HepG2 (cell line): ENCODE data around the gene MSI2. TPM values are rescaled to one million over a fixed set of nuclear protein-coding genes. Genes with fewer than 3 reads are reported as not detected.

Source experiments
- ATAC-seq: fragments of 200-7000 bp; cut with Tn5 transposase; 3 replicates; pipeline ENCODE4 v1.9.1; 2020; ENCODE audit warnings: mild to moderate bottlenecking, moderate library complexity
- BruUV-seq: library from RNA; stranded (reverse); fragments of 400-500 nt; replicated peaks from 2 replicates; lab custom pipeline; 2021; lab: Mats Ljungman, UMichigan
- CTCF ChIA-PET: fragments of 300-600 bp; formaldehyde crosslinking; extraction: SDS; loops from one replicate; lab custom pipeline; 2021; ENCODE audit warnings: low total read pairs, inconsistent platforms, low intra/inter-chr PET ratio; lab: Yijun Ruan, JAX
- POLR2A ChIA-PET: fragments of 350-600 bp; sonication (Branson Sonifier 250); formaldehyde crosslinking; loops from one replicate; lab custom pipeline; 2020; ENCODE audit warnings: antibody characterized with exemption, inconsistent platforms; lab: Yijun Ruan, JAX
- DNase-seq: peaks from one replicate; pipeline ENCODE4 v3.0.0-alpha.2; 2015; ENCODE audit warnings: low spot score
- FAIRE-seq: peaks from 3 replicates; lab custom pipeline; 2011; peaks lifted over from hg19 to GRCh38; lab: Jason Lieb, UNC
- H2AFZ ChIP-seq: one replicate; pipeline ENCODE4 v1.6.1; 2011; ENCODE audit warnings: low read length, inconsistent platforms
- H3K27ac ChIP-seq: fragments of 300-600 bp; 3 replicates; pipeline ENCODE4 v1.8.0; 2011; ENCODE audit warnings: mixed run types, mild to moderate bottlenecking, mixed read lengths, low read length, inconsistent platforms; ENCODE audit not compliant: insufficient read depth; ENCODE audit errors: extremely low read length
- H3K27me3 ChIP-seq, 2 experiments: fragments of 200-600 bp in 1 of 2; 2 replicates in 1 of 2; 3 replicates in 1 of 2; pipeline versions ENCODE4 v1.6.0 to v1.8.0; 2011; ENCODE audit warnings: low read length in 2 of 2, mild to moderate bottlenecking in 2 of 2, moderate library complexity in 2 of 2, inconsistent platforms in 1 of 2; ENCODE audit not compliant: insufficient read depth in 2 of 2, control insufficient read depth in 1 of 2
- H3K36me3 ChIP-seq, 2 experiments: fragments of 200-600 bp in 1 of 2; replicated peaks in 1 of 2; 2 replicates in 1 of 2; 3 replicates in 1 of 2; pipeline versions ENCODE4 v1.5.1 to v1.8.0; 2011; ENCODE audit warnings: low read length in 2 of 2, inconsistent platforms in 1 of 2; ENCODE audit not compliant: insufficient read depth in 2 of 2, control insufficient read depth in 1 of 2
- H3K4me1 ChIP-seq: 2 replicates; pipeline ENCODE4 v1.5.1; 2012; ENCODE audit warnings: low read length, inconsistent platforms; ENCODE audit not compliant: insufficient read depth
- H3K4me2 ChIP-seq: 2 replicates; pipeline ENCODE4 v1.6.0; 2011; ENCODE audit warnings: low read depth, low read length, inconsistent platforms
- H3K4me3 ChIP-seq, 3 experiments: fragments of 200-600 bp in 1 of 3; sonication (generic), shearing (Covaris generic) in 1 of 3; replicated peaks in 1 of 3; 2 replicates each; pipeline ENCODE4 v1.5.1; 2011 to 2016; ENCODE audit warnings: low read length in 3 of 3, inconsistent platforms in 2 of 3, low read depth in 2 of 3, mild to moderate bottlenecking in 2 of 3, control low read depth in 1 of 3, mixed read lengths in 1 of 3; ENCODE audit not compliant: insufficient read depth in 1 of 3
- H3K79me2 ChIP-seq: one replicate; pipeline ENCODE4 v1.6.1; 2011; ENCODE audit warnings: low read length, inconsistent platforms; ENCODE audit not compliant: insufficient read depth
- H3K9ac ChIP-seq: 2 replicates; pipeline ENCODE4 v1.6.0; 2011; ENCODE audit warnings: mild to moderate bottlenecking, low read depth, low read length, inconsistent platforms; ENCODE audit not compliant: insufficient read depth
- H3K9me3 ChIP-seq: 2 replicates; pipeline ENCODE4 v1.5.1; 2012; ENCODE audit warnings: mild to moderate bottlenecking, low read length
- H4K20me1 ChIP-seq: 2 replicates; pipeline ENCODE4 v1.6.0; 2011; ENCODE audit warnings: inconsistent platforms, mild to moderate bottlenecking, low read length, moderate library complexity; ENCODE audit not compliant: insufficient read depth
- ARHGAP35 ChIP-seq: sonication (generic); formaldehyde crosslinking; IDR thresholded peaks from 2 replicates; pipeline ENCODE4 v1.9.0; 2022; ENCODE audit warnings: mild to moderate bottlenecking, inconsistent platforms, moderate library complexity, missing genetic modification reagents, borderline replicate concordance
- CENPX ChIP-seq: sonication (generic); formaldehyde crosslinking; IDR thresholded peaks from 2 replicates; pipeline ENCODE4 v1.9.0; 2021; ENCODE audit warnings: mild to moderate bottlenecking, missing genetic modification reagents, moderate library complexity
- GATAD2A ChIP-seq: IDR thresholded peaks from 2 replicates; pipeline ENCODE4 v1.6.1; 2016
- KDM2A ChIP-seq: sonication (generic); formaldehyde crosslinking; IDR thresholded peaks from 2 replicates; pipeline ENCODE4 v1.4.0; 2020; ENCODE audit warnings: low read depth, missing genetic modification reagents, borderline replicate concordance
- NCOR1 ChIP-seq: fragments of 200-600 bp; sonication (generic); IDR thresholded peaks from 2 replicates; pipeline ENCODE4 v1.7.0; 2017; ENCODE audit warnings: antibody characterized with exemption, low read length, borderline replicate concordance
- SUZ12 ChIP-seq: fragments of 150-350 bp; IDR thresholded peaks from 2 replicates; pipeline ENCODE4 v1.6.1; 2014; ENCODE audit warnings: low read depth, low read length
- ZBTB7B ChIP-seq: sonication (generic); formaldehyde crosslinking; IDR thresholded peaks from 2 replicates; pipeline ENCODE4 v1.4.0; 2020; ENCODE audit warnings: missing genetic modification reagents
- ZNF460 ChIP-seq: sonication (generic); formaldehyde crosslinking; IDR thresholded peaks from 2 replicates; pipeline ENCODE4 v1.5.1; 2020; ENCODE audit warnings: missing genetic modification reagents, mild to moderate bottlenecking, borderline replicate concordance
- ZNF572 ChIP-seq: sonication (generic); formaldehyde crosslinking; IDR thresholded peaks from 2 replicates; pipeline ENCODE4 v1.5.1; 2020; ENCODE audit warnings: mild to moderate bottlenecking, missing genetic modification reagents
- WGBS: methylation state at CpG from one replicate; pipeline ENCODE4 v1.1.6; 2017; ENCODE audit warnings: low lambda C conversion rate; 5-methylcytosine and 5-hydroxymethylcytosine counted together
- in situ Hi-C: cut with HindIII; loops from 2 replicates; pipeline ENCODE4 v1.10.0; 2017; ENCODE audit warnings: low pct_unique_long_range_greater_than_20kb; ENCODE audit not compliant: extremely low pct_ligation_motif_present
- intact Hi-C: fragments of 100-400 bp; cut with micrococcal nuclease; formaldehyde crosslinking; loops from one replicate; pipeline ENCODE4 v1.10.0; 2022; ENCODE audit not compliant: unreplicated experiment
- polyA plus RNA-seq, 8 experiments: library from polyadenylated mRNA; depleted of rRNA in 3 of 8; stranded (reverse) in 7 of 8; unstranded in 1 of 8; fragments of >200 nt; fragmentation: Illumina TruSeq in 4 of 8; extraction: Trizol in 4 of 8; gene quantifications; 2 replicates each; pipeline versions ENCODE4 v1.2.1 to v1.2.3, GENCODE V29; 2011 to 2016; ENCODE audit warnings: low read depth in 4 of 8, missing spikeins in 1 of 8, mixed read lengths in 1 of 8; ENCODE audit not compliant: insufficient read depth in 1 of 8
- total RNA-seq, 5 experiments: library from RNA; depleted of rRNA; stranded (reverse); fragments of >200 nt; fragmentation: Illumina TruSeq; extraction: Trizol; gene quantifications; 2 replicates each; pipeline ENCODE4 v1.2.3, GENCODE V29; 2016; ENCODE audit warnings: low read depth in 1 of 5
- TF ChIP-seq, protein P1 (sequence below): sonication (generic); formaldehyde crosslinking; IDR thresholded peaks from 2 replicates; pipeline ENCODE4 v1.5.0; 2020; ENCODE audit warnings: missing genetic modification reagents
- TF ChIP-seq, protein P2 (sequence below): sonication (generic); formaldehyde crosslinking; IDR thresholded peaks from 2 replicates; pipeline ENCODE4 v1.4.0; 2020; ENCODE audit warnings: missing genetic modification reagents, borderline replicate concordance
- TF ChIP-seq, protein P3 (sequence below): sonication (generic); formaldehyde crosslinking; IDR thresholded peaks from 2 replicates; pipeline ENCODE4 v1.8.1; 2023; ENCODE audit warnings: mild to moderate bottlenecking, moderate library complexity, missing genetic modification reagents
- TF ChIP-seq, protein P4 (sequence below): sonication (generic); formaldehyde crosslinking; IDR thresholded peaks from 2 replicates; pipeline ENCODE4 v1.5.1; 2020; ENCODE audit warnings: missing genetic modification reagents, mild to moderate bottlenecking, borderline replicate concordance
- TF ChIP-seq, protein P5 (sequence below): sonication (generic); formaldehyde crosslinking; IDR thresholded peaks from 2 replicates; pipeline ENCODE4 v1.4.0; 2020; ENCODE audit warnings: missing genetic modification reagents

MSI2 gene
- total and polyA plus RNA-seq, 2 of the 13 experiments (the other 11 are each of a cell fraction or from before 2014, with no cell fraction given): 77.5 to 78.4 TPM

DNA sequence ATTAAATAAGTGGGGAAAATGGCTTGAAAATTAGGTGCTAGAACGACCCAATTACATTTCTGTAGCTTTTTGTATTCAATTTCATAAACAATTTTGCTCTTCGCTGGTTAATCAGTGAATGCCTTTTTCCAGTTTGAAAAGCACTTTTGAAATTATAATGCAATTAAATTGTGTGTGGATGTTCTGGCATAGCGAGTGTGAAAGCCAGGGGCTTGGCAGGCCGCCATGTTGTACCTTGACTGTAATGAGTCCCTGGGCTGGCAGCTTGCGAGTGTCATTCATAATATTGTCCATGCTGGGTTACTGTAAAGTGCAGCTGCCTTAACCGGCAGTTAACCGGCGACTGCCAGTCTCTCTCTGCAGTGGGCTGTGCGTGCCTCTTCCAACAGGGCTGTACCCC lies 310.9 kb downstream of the MSI2 start:
- no peaks in the 10 kb centered on the region for H3K9me3 ChIP-seq
- no peak for DNase-seq
- peaks cover 28% of the 10 kb centered on the region for H3K4me1 ChIP-seq
- H3K27me3 ChIP-seq: no peaks in the 10 kb centered on the region
- H3K27ac ChIP-seq: no peak overlapping the region
- H2AFZ ChIP-seq: no peak overlapping the region
- H3K4me3 ChIP-seq: no peak overlapping the region
- ATAC-seq: no peak
- in situ Hi-C loops: no loop called here
- WGBS: 93% methylated on average over 8 of the region's 9 CpGs
- CTCF ChIA-PET: no interaction called here
- TF ChIP-seq SUZ12 (no peak), ZNF460 (CRISPR knock-in tag) (no peak), ARHGAP35 (CRISPR knock-in tag) (no peak), CENPX (no peak), NCOR1 (no peak), ZNF572 (CRISPR knock-in tag) (no peak), GATAD2A (CRISPR knock-in tag) (no peak), ZBTB7B (CRISPR knock-in tag) (no peak), KDM2A (no peak)
- TF ChIP-seq, protein P1, sequence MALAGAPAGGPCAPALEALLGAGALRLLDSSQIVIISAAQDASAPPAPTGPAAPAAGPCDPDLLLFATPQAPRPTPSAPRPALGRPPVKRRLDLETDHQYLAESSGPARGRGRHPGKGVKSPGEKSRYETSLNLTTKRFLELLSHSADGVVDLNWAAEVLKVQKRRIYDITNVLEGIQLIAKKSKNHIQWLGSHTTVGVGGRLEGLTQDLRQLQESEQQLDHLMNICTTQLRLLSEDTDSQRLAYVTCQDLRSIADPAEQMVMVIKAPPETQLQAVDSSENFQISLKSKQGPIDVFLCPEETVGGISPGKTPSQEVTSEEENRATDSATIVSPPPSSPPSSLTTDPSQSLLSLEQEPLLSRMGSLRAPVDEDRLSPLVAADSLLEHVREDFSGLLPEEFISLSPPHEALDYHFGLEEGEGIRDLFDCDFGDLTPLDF (CRISPR knock-in tag): no peak
- TF ChIP-seq, protein P2, sequence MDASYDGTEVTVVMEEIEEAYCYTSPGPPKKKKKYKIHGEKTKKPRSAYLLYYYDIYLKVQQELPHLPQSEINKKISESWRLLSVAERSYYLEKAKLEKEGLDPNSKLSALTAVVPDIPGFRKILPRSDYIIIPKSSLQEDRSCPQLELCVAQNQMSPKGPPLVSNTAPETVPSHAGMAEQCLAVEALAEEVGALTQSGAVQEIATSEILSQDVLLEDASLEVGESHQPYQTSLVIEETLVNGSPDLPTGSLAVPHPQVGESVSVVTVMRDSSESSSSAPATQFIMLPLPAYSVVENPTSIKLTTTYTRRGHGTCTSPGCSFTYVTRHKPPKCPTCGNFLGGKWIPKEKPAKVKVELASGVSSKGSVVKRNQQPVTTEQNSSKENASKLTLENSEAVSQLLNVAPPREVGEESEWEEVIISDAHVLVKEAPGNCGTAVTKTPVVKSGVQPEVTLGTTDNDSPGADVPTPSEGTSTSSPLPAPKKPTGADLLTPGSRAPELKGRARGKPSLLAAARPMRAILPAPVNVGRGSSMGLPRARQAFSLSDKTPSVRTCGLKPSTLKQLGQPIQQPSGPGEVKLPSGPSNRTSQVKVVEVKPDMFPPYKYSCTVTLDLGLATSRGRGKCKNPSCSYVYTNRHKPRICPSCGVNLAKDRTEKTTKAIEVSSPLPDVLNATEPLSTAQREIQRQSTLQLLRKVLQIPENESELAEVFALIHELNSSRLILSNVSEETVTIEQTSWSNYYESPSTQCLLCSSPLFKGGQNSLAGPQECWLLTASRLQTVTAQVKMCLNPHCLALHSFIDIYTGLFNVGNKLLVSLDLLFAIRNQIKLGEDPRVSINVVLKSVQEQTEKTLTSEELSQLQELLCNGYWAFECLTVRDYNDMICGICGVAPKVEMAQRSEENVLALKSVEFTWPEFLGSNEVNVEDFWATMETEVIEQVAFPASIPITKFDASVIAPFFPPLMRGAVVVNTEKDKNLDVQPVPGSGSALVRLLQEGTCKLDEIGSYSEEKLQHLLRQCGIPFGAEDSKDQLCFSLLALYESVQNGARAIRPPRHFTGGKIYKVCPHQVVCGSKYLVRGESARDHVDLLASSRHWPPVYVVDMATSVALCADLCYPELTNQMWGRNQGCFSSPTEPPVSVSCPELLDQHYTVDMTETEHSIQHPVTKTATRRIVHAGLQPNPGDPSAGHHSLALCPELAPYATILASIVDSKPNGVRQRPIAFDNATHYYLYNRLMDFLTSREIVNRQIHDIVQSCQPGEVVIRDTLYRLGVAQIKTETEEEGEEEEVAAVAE (CRISPR knock-in tag): no peak
- TF ChIP-seq, protein P3, sequence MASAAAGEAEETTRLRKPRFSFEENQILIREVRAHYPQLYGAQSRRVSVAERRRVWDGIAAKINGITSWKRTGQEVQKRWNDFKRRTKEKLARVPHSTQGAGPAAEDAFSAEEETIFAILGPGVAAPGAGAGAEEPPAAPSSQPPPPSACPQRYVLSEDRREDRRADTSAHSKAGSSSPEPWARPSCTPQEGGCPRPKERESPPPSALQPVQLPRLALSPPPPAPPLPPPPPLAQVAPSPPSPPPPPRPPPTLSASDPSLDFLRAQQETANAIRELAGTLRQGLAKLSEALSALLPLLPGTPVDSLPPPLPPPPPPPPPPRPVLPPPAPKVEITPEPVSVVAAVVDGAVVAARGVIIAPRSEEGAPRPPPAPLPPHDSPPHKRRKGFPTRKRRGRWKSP (CRISPR knock-in tag): no peak
- TF ChIP-seq, protein P4, sequence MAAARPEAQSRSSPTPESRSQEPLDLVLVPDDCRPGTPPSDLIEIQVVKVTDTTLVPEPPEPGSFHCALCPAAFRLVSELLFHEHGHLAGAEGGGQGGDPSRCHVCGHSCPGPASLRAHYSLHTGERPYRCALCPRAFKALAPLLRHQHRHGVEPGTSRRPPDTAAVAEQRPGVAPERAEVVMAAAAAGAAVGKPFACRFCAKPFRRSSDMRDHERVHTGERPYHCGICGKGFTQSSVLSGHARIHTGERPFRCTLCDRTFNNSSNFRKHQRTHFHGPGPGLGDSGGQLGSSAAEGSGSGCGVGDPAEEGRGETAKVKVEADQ: no peak
- TF ChIP-seq, protein P5, sequence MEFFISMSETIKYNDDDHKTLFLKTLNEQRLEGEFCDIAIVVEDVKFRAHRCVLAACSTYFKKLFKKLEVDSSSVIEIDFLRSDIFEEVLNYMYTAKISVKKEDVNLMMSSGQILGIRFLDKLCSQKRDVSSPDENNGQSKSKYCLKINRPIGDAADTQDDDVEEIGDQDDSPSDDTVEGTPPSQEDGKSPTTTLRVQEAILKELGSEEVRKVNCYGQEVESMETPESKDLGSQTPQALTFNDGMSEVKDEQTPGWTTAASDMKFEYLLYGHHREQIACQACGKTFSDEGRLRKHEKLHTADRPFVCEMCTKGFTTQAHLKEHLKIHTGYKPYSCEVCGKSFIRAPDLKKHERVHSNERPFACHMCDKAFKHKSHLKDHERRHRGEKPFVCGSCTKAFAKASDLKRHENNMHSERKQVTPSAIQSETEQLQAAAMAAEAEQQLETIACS (CRISPR knock-in tag): no peak
- TF ChIP-seq, all 625 proteins: peak for 0
- Histone ChIP-seq H3K4me2 (no peak overlapping the region), H3K36me3 (peaks cover 11 to 47% of the 10 kb centered on the region in 2 experiments; a peak in 4 of 5 replicates), H3K9ac (no peak overlapping the region), H3K79me2 (peaks cover 7% of the 10 kb centered on the region), H4K20me1 (no peaks in the 10 kb centered on the region)
- no TSS peak for BruUV-seq
- POLR2A ChIA-PET: interaction anchor here (1.4 to 1.7 kb wide), 2 partner anchors 11 to 49 kb away, joined by 3 to 6 read pairs; no protein-coding TSS in a partner anchor
- intact Hi-C loops: no loop called here
- FAIRE-seq: no peak
